Activated CD4-positive, alpha-beta T cell treated with anti-CD3 and anti-CD28 coated beads for 36 hours (primary cell): ENCODE results near the gene ZRANB3. TPM values are rescaled to one million over a fixed set of nuclear protein-coding genes. Genes with fewer than 3 reads are reported as not detected.

Experiments
- ATAC-seq: fragments of 200-7000 bp; cut with Tn5 transposase; one replicate; pipeline ENCODE4 v1.10.0; 2021; ENCODE audit warnings: mild to moderate bottlenecking, moderate library complexity
- CTCF ChIA-PET: fragments of 350-600 bp; sonication (Branson Sonifier 250); formaldehyde crosslinking; loops from one replicate; lab custom pipeline; 2021; ENCODE audit warnings: antibody characterized with exemption; lab: Charles Lee
- POLR2A ChIA-PET: fragments of 350-600 bp; sonication (Branson Sonifier 250); formaldehyde crosslinking; loops from one replicate; lab custom pipeline; 2021; ENCODE audit warnings: antibody characterized with exemption, inconsistent platforms; lab: Charles Lee
- DNase-seq: peaks from one replicate; pipeline ENCODE4 v3.0.0-alpha.2; 2020
- H3K27ac Mint-ChIP-seq: one replicate; pipeline ENCODE4 v1.8.0; 2021; ENCODE audit warnings: mixed read lengths
- H3K27me3 Mint-ChIP-seq: one replicate; pipeline ENCODE4 v1.8.0; 2021; ENCODE audit warnings: mixed read lengths
- H3K36me3 Mint-ChIP-seq: one replicate; pipeline ENCODE4 v1.8.0; 2021; ENCODE audit warnings: low read depth, mixed read lengths
- H3K4me1 Mint-ChIP-seq: one replicate; pipeline ENCODE4 v1.8.0; 2021; ENCODE audit warnings: mixed read lengths
- H3K4me3 Mint-ChIP-seq: one replicate; pipeline ENCODE4 v1.8.0; 2021; ENCODE audit warnings: mild to moderate bottlenecking, moderate library complexity, mixed read lengths
- H3K9me3 Mint-ChIP-seq: one replicate; pipeline ENCODE4 v1.8.0; 2021; ENCODE audit warnings: low read depth, mixed read lengths
- intact Hi-C, 2 experiments: fragments of 100-400 bp; cut with DNase I in 1 of 2; cut with micrococcal nuclease in 1 of 2; formaldehyde crosslinking; loops; one replicate each; pipeline versions ENCODE4 v1.14.2 to v1.15.1; 2022 to 2024; cut with DNase I, micrococcal nuclease
- total RNA-seq, 2 experiments: library from RNA; stranded (reverse); gene quantifications; one replicate each; pipeline ENCODE4 v1.2.3, GENCODE V29; 2021

ZRANB3 gene
- total RNA-seq, 2 experiments from 2014 or later: 15.1 to 16.5 TPM

DNA sequence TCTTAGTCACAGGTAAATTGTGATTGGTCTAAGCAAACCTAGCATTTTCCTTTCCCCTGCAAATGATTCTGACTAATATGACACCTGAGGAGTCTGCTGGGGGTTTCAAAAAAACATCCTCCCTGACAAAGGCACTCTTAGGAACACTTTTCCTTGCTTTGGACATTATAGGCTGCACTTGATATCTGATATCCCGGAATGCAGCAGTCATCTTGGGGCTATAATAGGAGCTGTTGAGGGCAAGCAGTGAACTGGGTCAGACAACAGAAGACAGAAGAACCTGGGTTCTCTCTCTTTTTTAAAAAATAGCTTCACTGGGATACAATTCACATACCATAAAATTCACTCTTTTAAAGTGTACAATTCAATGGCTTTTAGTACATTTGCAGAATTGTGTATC, 249.6 kb downstream of the ZRANB3 start:
- intact Hi-C loops: no loop called here
- Mint-ChIP-seq H3K4me1 (no peaks in the 10 kb centered on the region), H3K36me3 (no peaks in the 10 kb centered on the region), H3K27me3 (no peaks in the 10 kb centered on the region), H3K27ac (no peak overlapping the region), H3K4me3 (no peak overlapping the region), H3K9me3 (peaks cover 3% of the 10 kb centered on the region)
- ATAC-seq (no peak), DNase-seq (no peak)
- POLR2A ChIA-PET: no interaction called here
- CTCF ChIA-PET: interaction anchor here (0.6 to 1.3 kb wide), 3 partner anchors 23 to 1027 kb away, joined by 4 to 5 read pairs (median 5); no protein-coding TSS in a partner anchor

- no peak overlapping the region for H3K4me3 Mint-ChIP-seq
- ChIA-PET POLR2A (no interaction called here), CTCF (interaction anchor here (0.6 kb wide), 1 partner anchor 1295 kb away, joined by 3 read pairs; no protein-coding TSS in a partner anchor)
- no peak for DNase-seq
- no peaks in the 10 kb centered on the region for H3K4me1 Mint-ChIP-seq
- H3K36me3 Mint-ChIP-seq: no peaks in the 10 kb centered on the region
- peaks cover 5% of the 10 kb centered on the region for H3K9me3 Mint-ChIP-seq
- no peaks in the 10 kb centered on the region for H3K27me3 Mint-ChIP-seq
- no peak for ATAC-seq
- intact Hi-C loops: no loop called here
- H3K27ac Mint-ChIP-seq: no peak overlapping the region
Observed at GRCh38 chr2:135279209-135279608, 251.8 kb downstream of the ZRANB3 start.

GRCh38 chr2:135276525-135276924, 254.5 kb downstream of the ZRANB3 start:
- intact Hi-C loops: no loop called here
- no peaks in the 10 kb centered on the region for H3K4me1 Mint-ChIP-seq
- ATAC-seq: no peak

DNA sequence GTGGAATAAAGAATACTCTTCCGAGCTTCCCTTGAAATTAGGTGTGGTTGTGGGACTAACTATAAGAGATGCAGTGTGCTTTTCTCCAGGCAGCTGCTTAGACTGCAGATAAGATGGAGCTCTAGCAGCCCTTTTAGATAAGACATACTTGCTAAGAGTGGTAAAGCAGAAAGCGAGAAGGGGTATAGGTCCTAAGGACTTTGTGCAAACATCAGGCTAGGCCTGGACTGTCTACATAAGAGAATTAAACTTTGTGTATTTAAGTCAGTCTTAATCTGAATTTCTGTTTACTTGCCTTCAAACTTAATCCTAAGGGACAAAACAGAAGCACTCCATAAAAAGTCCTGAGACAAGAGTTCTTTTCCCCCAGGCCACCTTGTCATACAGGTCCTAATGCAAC, 260.0 kb downstream of the ZRANB3 start:
- Mint-ChIP-seq H3K4me1 (no peaks in the 10 kb centered on the region), H3K27ac (no peak overlapping the region), H3K36me3 (no peaks in the 10 kb centered on the region), H3K9me3 (peaks cover 3% of the 10 kb centered on the region), H3K4me3 (no peak overlapping the region), H3K27me3 (no peaks in the 10 kb centered on the region)
- ChIA-PET POLR2A (no interaction called here), CTCF (interaction anchor here (0.5 to 1.1 kb wide), 2 partner anchors 9 to 105 kb away, joined by 3 to 5 read pairs; no protein-coding TSS in a partner anchor)
- intact Hi-C loops: no loop called here
- ATAC-seq (no peak), DNase-seq (no peak)

More at GRCh38 chr2:135276525-135276924, 254.5 kb downstream of the ZRANB3 start:
- ChIA-PET POLR2A (no interaction called here), CTCF (no interaction called here)
- DNase-seq: no peak
- no peaks in the 10 kb centered on the region for H3K36me3 Mint-ChIP-seq
- H3K9me3 Mint-ChIP-seq: peaks cover 5% of the 10 kb centered on the region
- no peaks in the 10 kb centered on the region for H3K27me3 Mint-ChIP-seq
- no peak overlapping the region for H3K4me3 Mint-ChIP-seq
- no peak overlapping the region for H3K27ac Mint-ChIP-seq

- H3K4me1 Mint-ChIP-seq: no peaks in the 10 kb centered on the region
- no peak overlapping the region for H3K4me3 Mint-ChIP-seq
- intact Hi-C loops: no loop called here
- ChIA-PET POLR2A (interaction anchor here (0.7 kb wide), 1 partner anchor 108 kb away, joined by 4 read pairs; no protein-coding TSS in a partner anchor), CTCF (interaction anchor here (0.6 kb wide), 1 partner anchor 492 kb away, joined by 3 read pairs; no protein-coding TSS in a partner anchor)
- H3K36me3 Mint-ChIP-seq: no peaks in the 10 kb centered on the region
- H3K27me3 Mint-ChIP-seq: no peaks in the 10 kb centered on the region
- H3K9me3 Mint-ChIP-seq: no peaks in the 10 kb centered on the region
- ATAC-seq (no peak), DNase-seq (no peak)
- H3K27ac Mint-ChIP-seq: no peak overlapping the region
Observed at GRCh38 chr2:135265960-135266490, 265.0 kb downstream of the ZRANB3 start.

DNA sequence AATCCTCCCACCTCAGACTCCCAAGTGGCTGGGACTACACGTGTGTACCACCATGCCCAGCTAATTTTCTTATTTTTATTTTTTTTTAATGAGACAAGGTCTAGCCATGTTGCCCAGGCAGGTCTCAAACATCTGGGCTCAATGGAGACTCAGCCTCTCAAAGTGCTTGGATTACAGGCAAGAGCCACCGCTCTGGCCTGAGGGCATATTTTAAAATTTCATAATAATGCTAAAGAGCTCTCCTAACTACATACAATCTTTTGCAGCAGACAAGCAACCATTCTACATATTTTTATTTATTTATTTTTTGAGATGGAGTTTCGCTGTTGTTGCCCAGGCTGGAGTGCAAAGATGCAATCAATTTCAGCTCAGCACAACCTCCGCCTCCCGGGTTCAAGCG, 271.9 kb downstream of the ZRANB3 start:
- no peak overlapping the region for H3K4me3 Mint-ChIP-seq
- H3K9me3 Mint-ChIP-seq: no peaks in the 10 kb centered on the region
- ChIA-PET CTCF (interaction anchor here (1.1 to 1.3 kb wide), 2 partner anchors 13 to 255 kb away, joined by 3 read pairs; no protein-coding TSS in a partner anchor), POLR2A (interaction anchor here (0.6 kb wide), 1 partner anchor 294 kb away, joined by 3 read pairs; no protein-coding TSS in a partner anchor)
- no peak for DNase-seq
- no peak for ATAC-seq
- intact Hi-C loops: loop anchor here in 1 of 2 experiments (10.0 kb wide), 1 partner anchor 254 kb away; no protein-coding TSS in a partner anchor
- H3K36me3 Mint-ChIP-seq: no peaks in the 10 kb centered on the region
- no peaks in the 10 kb centered on the region for H3K27me3 Mint-ChIP-seq
- H3K27ac Mint-ChIP-seq: no peak overlapping the region
- no peaks in the 10 kb centered on the region for H3K4me1 Mint-ChIP-seq

- intact Hi-C loops: loop anchor here (1.0 to 10.0 kb wide), 2 partner anchors 253 to 254 kb away; no protein-coding TSS in a partner anchor
- Mint-ChIP-seq H3K4me3 (no peak overlapping the region), H3K9me3 (no peaks in the 10 kb centered on the region), H3K4me1 (no peaks in the 10 kb centered on the region), H3K27me3 (no peaks in the 10 kb centered on the region), H3K36me3 (no peaks in the 10 kb centered on the region), H3K27ac (no peak overlapping the region)
- peak; percentile 8 for DNase-seq
- ATAC-seq: no peak
- CTCF ChIA-PET: no interaction called here
- POLR2A ChIA-PET: interaction anchor here (0.7 kb wide), 1 partner anchor 1693 kb away, joined by 5 read pairs; no protein-coding TSS in a partner anchor
Observed at GRCh38 chr2:135258193-135258592, 272.8 kb downstream of the ZRANB3 start.

DNA sequence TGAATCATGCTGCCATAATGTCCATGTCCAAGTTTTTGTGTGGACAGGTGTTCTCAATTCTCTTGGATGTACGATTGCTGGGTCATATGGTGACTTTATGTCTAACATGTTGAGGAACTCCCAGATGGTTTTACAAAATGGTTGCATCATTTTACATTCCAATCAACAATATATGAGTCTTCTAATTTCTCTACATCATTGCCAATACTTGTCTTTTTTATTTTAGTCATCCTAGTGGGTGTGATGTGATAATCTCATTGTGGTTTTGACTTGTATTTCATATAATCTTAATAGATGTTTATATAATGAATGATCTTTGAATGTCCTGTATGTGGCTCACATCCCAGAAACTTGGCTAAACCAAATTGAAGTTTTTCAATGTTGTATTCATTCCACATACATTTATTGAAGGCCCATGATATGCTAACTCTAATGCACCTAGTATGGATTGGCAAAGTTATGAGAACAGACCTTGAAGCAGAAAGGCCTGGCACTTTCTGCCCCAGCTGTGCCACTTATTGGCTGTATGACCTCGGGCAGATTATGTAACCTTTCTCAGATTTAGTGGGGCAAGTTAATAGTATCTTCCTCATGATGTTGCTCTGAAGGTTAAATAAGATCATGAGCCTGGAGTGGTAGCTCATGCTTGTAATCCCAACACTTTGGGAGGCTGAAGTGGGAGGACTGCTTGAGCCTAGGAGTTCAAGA, 273.5 kb downstream of the ZRANB3 start:
- intact Hi-C loops: loop anchor here (1.0 to 10.0 kb wide), 2 partner anchors 253 kb away; no protein-coding TSS in a partner anchor

GRCh38 chr2:135256531-135257260, 274.3 kb downstream of the ZRANB3 start:
- no peaks in the 10 kb centered on the region for H3K4me1 Mint-ChIP-seq
- no peak overlapping the region for H3K27ac Mint-ChIP-seq
- DNase-seq (no peak), ATAC-seq (no peak)
- peaks cover 1% of the 10 kb centered on the region for H3K36me3 Mint-ChIP-seq
- ChIA-PET CTCF (interaction anchor here (0.7 kb wide), 1 partner anchor 408 kb away, joined by 4 read pairs; no protein-coding TSS in a partner anchor), POLR2A (no interaction called here)
- H3K9me3 Mint-ChIP-seq: peaks cover 2% of the 10 kb centered on the region
- H3K27me3 Mint-ChIP-seq: no peaks in the 10 kb centered on the region
- no peak overlapping the region for H3K4me3 Mint-ChIP-seq
- intact Hi-C loops: loop anchor here in 1 of 2 experiments (10.0 kb wide), 1 partner anchor 252 kb away; no protein-coding TSS in a partner anchor

More for the DNA sequence above, 273.5 kb downstream of the ZRANB3 start:
- DNase-seq (no peak), ATAC-seq (no peak)
- ChIA-PET CTCF (no interaction called here), POLR2A (interaction anchor here (0.7 kb wide), 1 partner anchor 1693 kb away, joined by 5 read pairs; no protein-coding TSS in a partner anchor)
- H3K27ac Mint-ChIP-seq: no peak overlapping the region
- no peaks in the 10 kb centered on the region for H3K4me1 Mint-ChIP-seq
- no peak overlapping the region for H3K4me3 Mint-ChIP-seq
- no peaks in the 10 kb centered on the region for H3K27me3 Mint-ChIP-seq
- H3K9me3 Mint-ChIP-seq: no peaks in the 10 kb centered on the region
- H3K36me3 Mint-ChIP-seq: no peaks in the 10 kb centered on the region

- Mint-ChIP-seq H3K36me3 (peaks cover 8% of the 10 kb centered on the region), H3K9me3 (peaks cover 13% of the 10 kb centered on the region), H3K27me3 (no peaks in the 10 kb centered on the region), H3K4me3 (no peak overlapping the region), H3K4me1 (no peaks in the 10 kb centered on the region), H3K27ac (no peak overlapping the region)
- DNase-seq: no peak
- intact Hi-C loops: loop anchor here in 1 of 2 experiments (10.0 kb wide), 1 partner anchor 250 kb away; no protein-coding TSS in a partner anchor
- ATAC-seq: no peak
- CTCF ChIA-PET: no interaction called here
- POLR2A ChIA-PET: no interaction called here
Observed at GRCh38 chr2:135255208-135255607, 275.8 kb downstream of the ZRANB3 start.
